Activated CD8-positive, alpha-beta T cell treated with anti-CD3 and anti-CD28 coated beads for 36 hours (primary cell): Measurements from ENCODE around the gene RTKN. TPM values are rescaled to one million over a fixed set of nuclear protein-coding genes. Genes with fewer than 3 reads are reported as not detected.

Experiments used
- ATAC-seq: fragments of 200-7000 bp; cut with Tn5 transposase; one replicate; pipeline ENCODE4 v1.10.0; 2021; ENCODE audit warnings: mild to moderate bottlenecking, moderate library complexity
- CTCF ChIA-PET: fragments of 350-600 bp; sonication (Branson Sonifier 250); formaldehyde crosslinking; loops from one replicate; lab custom pipeline; 2021; ENCODE audit warnings: antibody characterized with exemption; lab: Charles Lee
- POLR2A ChIA-PET: fragments of 350-600 bp; sonication (Branson Sonifier 250); formaldehyde crosslinking; loops from one replicate; lab custom pipeline; 2021; ENCODE audit warnings: antibody characterized with exemption; lab: Charles Lee
- DNase-seq: peaks from one replicate; pipeline ENCODE4 v3.0.0-alpha.2; 2020
- H3K27ac Mint-ChIP-seq: one replicate; pipeline ENCODE4 v1.8.0; 2021; ENCODE audit warnings: mild to moderate bottlenecking, mixed read lengths
- H3K27me3 Mint-ChIP-seq: one replicate; pipeline ENCODE4 v1.8.0; 2021; ENCODE audit warnings: mixed read lengths
- H3K36me3 Mint-ChIP-seq: one replicate; pipeline ENCODE4 v1.8.0; 2021; ENCODE audit warnings: low read depth, mixed read lengths
- H3K4me1 Mint-ChIP-seq: one replicate; pipeline ENCODE4 v1.8.0; 2021; ENCODE audit warnings: low read depth, mixed read lengths
- H3K4me3 Mint-ChIP-seq: one replicate; pipeline ENCODE4 v1.8.0; 2021; ENCODE audit warnings: mild to moderate bottlenecking, moderate library complexity, mixed read lengths
- H3K9me3 Mint-ChIP-seq: one replicate; pipeline ENCODE4 v1.8.0; 2021; ENCODE audit warnings: mixed read lengths
- CTCF ChIP-seq: fragments of 200-600 bp; IDR thresholded peaks from one replicate; pipeline ENCODE4 v1.8.0; 2022; ENCODE audit warnings: antibody characterized with exemption, mild to moderate bottlenecking
- intact Hi-C: fragments of 100-400 bp; cut with micrococcal nuclease; formaldehyde crosslinking; loops from one replicate; pipeline ENCODE4 v1.10.0; 2022
- total RNA-seq, 2 experiments: library from RNA; stranded (reverse); gene quantifications; one replicate each; pipeline ENCODE4 v1.2.3, GENCODE V29; 2021

The RTKN gene
- total RNA-seq, 2 experiments from 2014 or later = 1.2 to 1.6 TPM

- Mint-ChIP-seq H3K27ac (no peak overlapping the region), H3K4me1 (peaks cover 29% of the 10 kb centered on the region)
- intact Hi-C loops = no loop called here
These were observed 22.4 kb downstream of the RTKN start for GRCh38 chr2:74419345-74419744.

DNA sequence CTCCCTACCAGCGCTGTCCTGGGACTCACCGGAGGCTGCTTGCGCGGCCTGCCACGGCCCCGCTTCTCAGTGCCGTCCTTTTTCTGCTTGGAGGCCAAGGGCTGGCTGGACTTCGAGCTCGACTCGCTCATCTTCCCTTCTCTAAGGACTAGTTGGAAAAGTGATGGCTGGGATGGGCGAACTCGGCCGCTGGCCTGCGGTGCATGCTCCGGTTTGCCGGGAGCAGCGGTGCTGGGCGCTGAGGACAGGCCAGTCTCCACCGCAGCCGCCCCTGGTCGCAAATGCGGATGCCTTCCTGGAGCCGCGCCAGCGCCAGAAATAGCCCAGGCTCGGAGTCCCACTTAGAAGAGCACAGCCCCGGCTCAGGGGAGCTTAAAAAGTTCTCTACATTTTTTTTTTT, 23.4 kb downstream of the RTKN start:
- Mint-ChIP-seq H3K4me3 (no peak overlapping the region), H3K4me1 (peaks cover 26% of the 10 kb centered on the region), H3K27me3 (peaks cover 3% of the 10 kb centered on the region), H3K36me3 (peaks cover 9% of the 10 kb centered on the region), H3K27ac (no peak overlapping the region), H3K9me3 (no peaks in the 10 kb centered on the region)
- TF ChIP-seq CTCF = no peak
- POLR2A ChIA-PET = interaction anchor here (0.6 kb wide), 1 partner anchor 47 kb away, joined by 3 read pairs; no protein-coding TSS in a partner anchor
- ATAC-seq (no peak), DNase-seq (no peak)
- CTCF ChIA-PET = interaction anchor here (0.8 to 1.6 kb wide), 3 partner anchors 19 to 55 kb away, joined by 3 read pairs; partner anchors contain the start of gene MRPL53
- intact Hi-C loops = no loop called here

More at GRCh38 chr2:74419345-74419744, 22.4 kb downstream of the RTKN start:
- ChIA-PET POLR2A (no interaction called here), CTCF (interaction anchor here (1.2 kb wide), 1 partner anchor 54 kb away, joined by 3 read pairs; the partner anchor contains the start of gene MRPL53)
- DNase-seq (no peak), ATAC-seq (no peak)
- no peaks in the 10 kb centered on the region for H3K9me3 Mint-ChIP-seq
- no peak for TF ChIP-seq CTCF
- H3K4me3 Mint-ChIP-seq = no peak overlapping the region
- peaks cover 12% of the 10 kb centered on the region for H3K36me3 Mint-ChIP-seq
- H3K27me3 Mint-ChIP-seq = peaks cover 2% of the 10 kb centered on the region

GRCh38 chr2:74417763-74418162, 24.0 kb downstream of the RTKN start:
- H3K27ac Mint-ChIP-seq = no peak overlapping the region
- DNase-seq = no peak
- intact Hi-C loops = no loop called here
- no peak for ATAC-seq
- CTCF ChIA-PET = interaction anchor here (1.6 kb wide), 1 partner anchor 18 kb away, joined by 3 read pairs; no protein-coding TSS in a partner anchor
- H3K4me3 Mint-ChIP-seq = no peak overlapping the region
- H3K4me1 Mint-ChIP-seq = peaks cover 22% of the 10 kb centered on the region
- no peak for TF ChIP-seq CTCF
- peaks cover 5% of the 10 kb centered on the region for H3K27me3 Mint-ChIP-seq
- POLR2A ChIA-PET = no interaction called here
- no peaks in the 10 kb centered on the region for H3K9me3 Mint-ChIP-seq
- H3K36me3 Mint-ChIP-seq = peaks cover 5% of the 10 kb centered on the region

- peaks cover 5% of the 10 kb centered on the region for H3K27me3 Mint-ChIP-seq
- ATAC-seq = no peak
- POLR2A ChIA-PET = no interaction called here
- H3K36me3 Mint-ChIP-seq = peaks cover 2% of the 10 kb centered on the region
- intact Hi-C loops = no loop called here
- no peak for DNase-seq
- no peaks in the 10 kb centered on the region for H3K9me3 Mint-ChIP-seq
- no peak overlapping the region for H3K4me3 Mint-ChIP-seq
- CTCF ChIA-PET = interaction anchor here (1.6 kb wide), 1 partner anchor 18 kb away, joined by 3 read pairs; no protein-coding TSS in a partner anchor
- H3K4me1 Mint-ChIP-seq = peaks cover 21% of the 10 kb centered on the region
- H3K27ac Mint-ChIP-seq = no peak overlapping the region
- no peak for TF ChIP-seq CTCF
These were observed 24.5 kb downstream of the RTKN start for GRCh38 chr2:74417197-74417596.

GRCh38 chr2:74416778-74417177, 25.0 kb downstream of the RTKN start:
- intact Hi-C loops = no loop called here
- Mint-ChIP-seq H3K27me3 (peaks cover 5% of the 10 kb centered on the region), H3K9me3 (no peaks in the 10 kb centered on the region), H3K4me3 (no peak overlapping the region), H3K27ac (no peak overlapping the region), H3K4me1 (peaks cover 21% of the 10 kb centered on the region), H3K36me3 (no peaks in the 10 kb centered on the region)
- ChIA-PET POLR2A (no interaction called here), CTCF (interaction anchor here (1.6 kb wide), 1 partner anchor 18 kb away, joined by 3 read pairs; no protein-coding TSS in a partner anchor)
- DNase-seq (peak; percentile 35), ATAC-seq (no peak)
- TF ChIP-seq CTCF = no peak
